ENCODE measurements around the gene KIZ.
"Not testable (repeated sequence)": the region's sequence is repeated elsewhere in the genome, so short reads cannot be mapped to it uniquely, and the experiment has no call there.

Gene KIZ

DNA sequence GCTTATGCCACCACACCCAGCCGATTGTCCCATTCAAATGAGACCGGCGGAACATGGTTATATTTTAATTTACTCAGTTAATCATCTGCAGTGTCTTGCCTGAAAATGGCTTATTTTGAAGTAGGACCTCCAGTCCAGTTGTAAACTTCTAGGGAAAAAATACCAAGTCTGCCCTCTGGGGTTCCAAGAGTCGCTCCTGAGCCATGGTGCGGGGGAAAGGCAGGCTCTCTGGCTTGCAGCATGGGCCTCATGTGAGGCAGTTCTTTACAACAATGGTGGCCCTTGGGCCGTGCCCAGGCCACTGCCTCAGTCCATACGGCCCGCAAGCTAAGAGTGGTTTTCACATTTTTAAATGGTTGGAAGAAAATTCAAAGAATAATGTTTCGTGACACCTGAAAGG is 114.5 kb downstream of the KIZ start:
- DNase-seq, result no peak
- in situ Hi-C loops (cut with MboI; ENCODE audit: low pct_unique_long_range_greater_than_20kb, low sequenced_read_pairs), result loop anchor here (25.0 kb wide), 2 partner anchors 372 to 378 kb away; no protein-coding TSS in a partner anchor

DNA sequence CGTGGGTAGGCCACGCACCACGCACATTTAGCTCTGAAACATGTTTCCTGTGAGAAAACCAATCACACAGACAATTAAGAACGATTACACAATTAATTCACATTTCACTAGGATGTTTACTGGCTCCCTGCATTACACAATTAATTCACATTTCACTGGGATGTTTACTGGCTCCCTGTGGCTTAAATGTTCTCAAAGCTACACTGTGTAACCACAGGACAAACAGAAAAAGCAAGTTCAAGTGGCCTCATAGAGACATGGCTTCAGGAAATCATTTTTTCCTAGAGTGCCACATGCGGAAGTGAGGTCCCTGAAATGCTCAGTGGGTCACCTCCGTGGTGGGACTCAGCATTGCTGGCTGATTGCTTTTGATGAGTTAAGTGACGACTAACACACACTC is 115.5 kb downstream of the KIZ start:
- DNase-seq, result no peak
- in situ Hi-C loops (cut with MboI; ENCODE audit: low pct_unique_long_range_greater_than_20kb, low sequenced_read_pairs), result loop anchor here (25.0 kb wide), 2 partner anchors 371 to 379 kb away; no protein-coding TSS in a partner anchor

DNA sequence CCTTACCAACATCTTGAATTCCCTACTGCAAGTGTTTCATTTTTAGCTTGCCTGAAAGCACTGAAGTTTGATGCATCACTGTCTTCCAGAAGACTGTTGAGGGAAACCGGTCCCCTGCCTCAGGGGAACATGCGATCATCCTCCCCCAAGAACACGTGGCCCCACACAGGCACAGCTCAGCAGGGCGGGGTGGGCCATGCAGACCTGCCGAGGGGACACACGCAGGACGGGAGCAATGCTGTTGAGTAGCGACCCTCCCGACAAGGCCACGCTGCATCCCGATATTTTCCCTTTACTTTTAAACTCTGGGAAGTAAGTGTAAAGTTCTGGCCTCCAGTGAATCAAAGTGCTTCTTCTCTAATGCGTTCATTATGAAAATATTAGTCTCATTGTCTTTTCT is 117.9 kb downstream of the KIZ start:
- DNase-seq, result no peak
- in situ Hi-C loops (cut with MboI; ENCODE audit: low pct_unique_long_range_greater_than_20kb, low sequenced_read_pairs), result loop anchor here (25.0 kb wide), 2 partner anchors 368 to 382 kb away; no protein-coding TSS in a partner anchor

DNA sequence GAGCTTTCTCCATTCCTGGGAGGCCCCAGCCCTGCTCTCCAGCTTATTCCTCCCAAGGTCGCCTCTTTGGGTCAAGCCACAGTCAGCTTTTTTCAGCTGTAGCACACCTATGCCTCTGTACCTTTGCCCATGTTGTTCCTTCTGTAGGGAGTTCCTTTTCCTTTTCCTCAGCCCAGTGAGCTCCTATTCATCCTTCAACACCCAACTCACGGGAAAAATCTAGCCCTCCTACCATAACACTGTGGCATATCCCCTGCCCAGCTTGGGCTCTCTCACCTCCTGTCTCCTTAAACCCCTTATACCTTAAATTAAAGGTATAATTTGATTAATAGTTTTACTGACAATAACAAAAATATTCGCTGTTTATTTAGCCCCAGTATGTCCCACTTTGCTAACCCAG is 118.9 kb downstream of the KIZ start:
- DNase-seq, result no peak

DNA sequence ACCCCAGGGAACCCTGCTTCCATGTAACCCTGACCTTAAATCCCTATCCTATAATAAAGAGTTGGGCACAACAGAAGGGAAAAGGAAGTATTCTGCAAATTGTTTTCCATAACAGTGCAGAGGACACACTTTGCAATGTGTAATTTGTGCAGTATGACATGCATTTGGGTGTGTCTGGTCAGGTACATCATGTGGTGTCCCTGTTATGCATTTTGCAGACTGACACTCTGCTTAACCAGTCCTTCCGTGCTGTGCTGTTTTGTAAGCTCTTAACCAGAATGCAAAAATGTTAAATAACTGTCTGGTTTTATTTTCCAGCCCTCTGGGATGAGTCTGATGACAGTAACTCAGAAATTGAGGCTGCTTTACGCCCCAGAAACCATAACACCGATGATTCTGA is 120.3 kb downstream of the KIZ start:
- DNase-seq, result no peak
- in situ Hi-C loops (cut with MboI; ENCODE audit: low pct_unique_long_range_greater_than_20kb, low sequenced_read_pairs), result loop anchor here (25.0 kb wide), 2 partner anchors 366 to 384 kb away; no protein-coding TSS in a partner anchor

More for the DNA sequence above, 118.9 kb downstream of the KIZ start:
- in situ Hi-C loops (cut with MboI; ENCODE audit: low pct_unique_long_range_greater_than_20kb, low sequenced_read_pairs), result loop anchor here (25.0 kb wide), 2 partner anchors 367 to 383 kb away; no protein-coding TSS in a partner anchor

DNA sequence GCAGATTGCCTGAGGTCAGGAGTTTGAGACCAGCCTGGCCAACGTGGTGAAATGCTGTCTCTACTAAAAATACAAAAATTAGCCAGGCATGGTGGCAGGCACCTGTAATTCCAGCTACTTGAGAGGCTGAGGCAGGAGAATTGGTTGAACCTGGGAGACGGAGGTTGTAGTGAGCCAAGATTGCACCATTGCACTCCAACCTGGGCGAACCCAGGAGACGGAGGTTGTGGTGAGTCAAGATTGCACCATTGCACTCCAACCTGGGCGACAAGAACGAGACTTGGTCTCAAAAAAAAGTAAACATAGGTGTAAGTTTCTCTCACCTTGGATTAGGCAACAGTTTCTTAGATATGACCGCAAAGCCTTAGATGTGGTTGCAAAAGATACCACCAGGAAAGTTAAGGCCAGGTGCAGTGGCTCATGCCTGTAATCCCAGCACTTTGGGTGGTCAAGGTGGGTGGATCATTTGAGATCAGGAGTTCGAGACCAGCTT is 121.8 kb downstream of the KIZ start:
- in situ Hi-C loops (cut with MboI; ENCODE audit: low pct_unique_long_range_greater_than_20kb, low sequenced_read_pairs), result loop anchor here (25.0 kb wide), 2 partner anchors 365 to 385 kb away; no protein-coding TSS in a partner anchor
- DNase-seq, result not testable (repeated sequence)

DNA sequence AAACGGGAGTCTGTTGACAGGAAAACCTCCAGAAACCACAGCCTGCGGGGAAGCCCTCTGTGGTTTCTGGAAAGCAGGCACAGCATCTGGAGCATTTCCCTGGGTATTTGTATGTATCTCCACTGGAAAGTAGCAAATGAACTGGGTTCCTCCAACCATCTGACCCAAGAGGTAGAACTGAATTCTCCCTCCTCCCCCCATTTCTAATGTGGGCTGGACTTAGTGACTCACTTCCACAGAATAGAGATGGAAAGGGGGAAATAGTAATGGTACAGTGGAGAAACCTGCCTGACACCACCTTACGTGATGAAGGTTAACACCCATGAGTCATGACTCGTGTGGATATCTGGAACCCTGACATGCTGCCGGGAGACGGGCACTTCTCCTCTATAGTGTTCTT is 125.4 kb downstream of the KIZ start:
- peak; percentile 12 for DNase-seq
- in situ Hi-C loops (cut with MboI; ENCODE audit: low pct_unique_long_range_greater_than_20kb, low sequenced_read_pairs), result no loop called here

DNA sequence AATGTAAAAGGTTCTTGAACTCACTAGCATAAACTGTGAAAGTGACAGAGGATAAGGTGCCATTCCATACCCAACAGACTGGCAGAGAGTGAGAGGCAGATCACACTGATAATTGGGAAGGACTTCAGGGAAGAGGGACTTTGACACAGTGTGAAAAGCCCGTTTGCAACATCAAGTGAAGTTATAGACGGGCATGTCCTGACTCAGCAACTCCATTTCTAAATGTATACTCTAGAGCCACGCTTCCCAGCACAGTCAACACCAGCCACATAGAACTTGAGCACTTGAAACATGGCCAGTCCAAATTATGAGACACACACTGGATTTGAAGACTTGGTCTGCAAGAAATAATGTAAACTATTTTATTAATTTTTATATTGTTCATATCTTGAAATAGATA is 131.3 kb downstream of the KIZ start:
- DNase-seq, result no peak
- in situ Hi-C loops (cut with MboI; ENCODE audit: low pct_unique_long_range_greater_than_20kb, low sequenced_read_pairs), result no loop called here

DNA sequence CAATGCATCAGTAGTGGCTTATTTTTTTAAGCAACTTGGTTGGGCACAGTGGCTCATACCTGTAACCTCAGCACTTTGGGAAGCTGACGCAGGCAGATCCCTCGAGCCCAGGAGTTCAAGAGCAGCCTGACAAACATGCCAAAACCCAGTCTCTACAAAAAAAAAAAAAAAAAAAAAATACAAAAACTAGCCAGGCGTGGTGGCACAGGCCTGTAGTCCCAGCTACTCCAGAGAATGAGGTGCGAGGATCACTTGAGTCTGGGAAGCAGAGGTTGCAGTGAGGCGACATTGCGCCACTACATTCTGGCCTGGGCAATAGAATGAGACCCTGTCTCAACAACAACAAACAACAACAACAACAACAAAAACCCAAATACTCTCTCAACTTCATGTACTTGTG is 132.5 kb downstream of the KIZ start:
- DNase-seq, result no peak
- in situ Hi-C loops (cut with MboI; ENCODE audit: low pct_unique_long_range_greater_than_20kb, low sequenced_read_pairs), result no loop called here

DNA sequence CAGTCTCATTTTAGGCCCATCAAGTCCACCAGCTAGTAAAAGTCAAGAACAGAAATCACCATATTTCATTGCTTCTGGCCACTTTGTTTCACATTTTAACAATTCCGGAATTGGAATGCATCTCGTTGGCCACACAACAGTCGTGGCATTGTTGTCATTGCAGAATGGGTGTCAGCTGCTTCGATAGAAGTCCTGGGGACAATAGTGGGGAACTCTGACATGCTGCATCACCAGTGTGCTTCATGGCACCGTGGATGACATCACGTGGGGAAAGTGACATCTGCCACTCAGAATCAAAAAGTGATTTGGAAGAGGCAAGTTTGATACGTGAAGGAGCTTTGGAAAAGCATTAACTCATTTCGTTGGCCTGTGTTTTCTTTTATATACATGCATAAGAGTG is 133.5 kb downstream of the KIZ start:
- in situ Hi-C loops (cut with MboI; ENCODE audit: low pct_unique_long_range_greater_than_20kb, low sequenced_read_pairs), result no loop called here
- DNase-seq, result no peak

DNA sequence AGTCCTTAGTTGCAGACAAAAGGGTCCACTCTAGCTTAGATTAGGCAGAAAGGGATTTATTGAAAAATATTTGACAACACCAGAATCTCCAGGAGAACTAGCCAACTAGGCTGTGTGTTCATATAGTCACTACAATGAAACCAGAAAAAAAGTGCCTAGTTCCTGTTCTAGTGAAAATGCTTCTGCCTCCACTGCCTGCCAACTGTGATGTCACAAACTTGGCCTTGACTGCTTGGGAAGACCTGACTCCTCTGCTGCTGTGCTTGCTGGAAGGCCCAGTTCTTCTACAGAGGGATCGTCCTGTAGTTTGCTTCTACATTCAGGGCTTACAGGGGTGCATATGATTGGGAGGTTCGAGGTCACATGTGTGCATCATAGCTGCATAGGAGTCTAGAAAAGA is 136.9 kb downstream of the KIZ start:
- in situ Hi-C loops (cut with MboI; ENCODE audit: low pct_unique_long_range_greater_than_20kb, low sequenced_read_pairs), result no loop called here
- no peak for DNase-seq

DNA sequence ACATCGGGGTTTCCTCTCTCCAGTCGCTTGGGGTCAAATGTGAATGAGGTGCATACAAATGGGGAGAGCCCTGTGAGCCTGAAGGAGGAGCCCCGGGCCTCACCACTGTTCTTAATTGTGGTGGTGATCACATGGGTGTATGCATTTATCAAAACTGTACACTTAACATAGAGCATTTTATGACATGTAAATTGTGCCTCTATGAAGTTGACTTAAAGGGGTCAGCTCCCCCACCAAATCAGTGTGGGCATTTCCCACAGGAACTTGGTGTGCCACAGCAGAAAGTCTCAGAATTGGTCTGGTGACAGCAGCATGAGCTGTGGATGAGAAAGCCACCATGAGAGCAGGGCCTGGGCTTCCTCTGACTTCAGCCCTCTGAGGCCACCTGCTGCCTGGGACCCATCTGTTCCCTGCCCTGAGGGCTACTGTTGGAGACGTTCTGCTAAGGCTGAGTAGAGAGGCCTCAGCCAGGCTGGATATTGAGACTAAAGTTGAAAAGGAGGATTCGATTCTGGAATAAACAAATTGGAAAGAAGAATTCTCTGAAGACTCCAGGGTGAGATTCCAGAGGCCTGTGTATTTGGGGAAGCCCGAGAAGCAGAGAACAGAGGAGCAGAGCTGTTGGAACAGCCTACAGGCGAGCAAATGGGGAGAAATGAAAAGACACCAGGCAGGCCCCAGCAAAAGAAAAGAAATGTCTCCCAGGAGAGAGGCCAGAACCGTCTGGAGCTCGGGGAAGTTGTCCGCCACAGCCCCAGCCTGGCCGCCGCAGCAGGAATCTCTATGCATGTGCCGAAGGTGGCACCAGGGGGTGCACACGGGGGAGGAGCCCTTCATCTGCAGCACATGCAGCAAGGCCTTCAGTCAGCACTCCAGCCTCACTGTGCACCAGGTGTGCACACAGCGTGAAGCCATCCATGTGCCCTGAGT is 139.6 kb downstream of the KIZ start:
- DNase-seq, result no peak
- in situ Hi-C loops (cut with MboI; ENCODE audit: low pct_unique_long_range_greater_than_20kb, low sequenced_read_pairs), result no loop called here

DNA sequence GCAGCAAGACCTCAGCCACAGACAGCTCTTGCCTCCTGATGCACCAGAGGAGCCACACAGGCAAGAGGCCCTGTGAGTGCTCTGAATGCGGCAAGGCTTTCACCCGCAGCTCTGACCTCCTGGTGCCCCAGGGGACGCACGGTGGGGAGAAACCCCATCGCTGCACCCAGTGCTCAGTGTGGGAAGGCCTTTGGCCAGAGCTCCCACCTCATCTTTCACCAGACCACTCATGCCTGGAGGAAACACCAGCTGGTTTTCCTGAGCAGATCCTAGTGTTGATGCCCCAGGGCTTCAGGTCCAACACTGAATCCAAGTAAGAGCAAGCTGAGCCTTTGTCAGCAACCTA is 140.3 kb downstream of the KIZ start:
- in situ Hi-C loops (cut with MboI; ENCODE audit: low pct_unique_long_range_greater_than_20kb, low sequenced_read_pairs), result no loop called here
- DNase-seq, result no peak

DNA sequence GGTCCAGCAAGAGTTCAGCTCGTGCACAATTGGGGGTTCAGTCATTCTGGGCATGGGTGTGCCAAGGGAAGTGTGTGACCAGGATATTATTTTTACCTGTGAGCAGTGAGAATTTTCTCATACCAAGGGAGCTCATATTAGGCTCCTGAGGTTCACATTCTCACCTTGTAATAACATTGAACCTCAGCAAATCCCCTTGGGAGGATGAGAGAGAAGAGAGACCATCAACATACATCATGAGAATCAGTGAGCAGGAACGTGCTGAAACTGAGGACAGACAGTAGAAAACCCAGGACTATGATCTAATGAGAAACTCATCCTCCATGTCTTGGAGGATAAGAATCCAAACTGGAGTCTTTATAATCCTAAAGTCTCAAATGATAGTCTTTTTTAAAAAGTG is 143.9 kb downstream of the KIZ start:
- in situ Hi-C loops (cut with MboI; ENCODE audit: low pct_unique_long_range_greater_than_20kb, low sequenced_read_pairs), result no loop called here
- no peak for DNase-seq

DNA sequence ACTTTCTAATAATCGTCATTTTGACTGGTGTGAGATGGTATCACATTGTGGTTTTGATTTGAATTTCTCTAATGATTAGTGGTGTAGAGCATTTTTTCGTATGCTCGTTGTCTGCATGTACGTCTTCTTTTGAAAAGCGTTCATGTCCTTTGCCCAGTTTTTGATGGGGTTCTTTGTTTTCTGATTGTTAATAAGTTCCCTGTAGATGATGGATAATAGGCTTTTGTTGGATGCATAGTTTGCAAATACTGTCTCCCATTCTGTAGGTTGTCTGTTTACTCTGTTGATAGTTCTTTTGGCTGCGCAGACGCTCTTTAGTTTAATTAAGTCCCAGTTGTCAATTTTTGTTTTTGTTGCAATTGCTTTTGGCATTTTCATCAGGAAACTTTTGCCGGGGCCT is 144.9 kb downstream of the KIZ start:
- in situ Hi-C loops (cut with MboI; ENCODE audit: low pct_unique_long_range_greater_than_20kb, low sequenced_read_pairs), result no loop called here
- no peak for DNase-seq

DNA sequence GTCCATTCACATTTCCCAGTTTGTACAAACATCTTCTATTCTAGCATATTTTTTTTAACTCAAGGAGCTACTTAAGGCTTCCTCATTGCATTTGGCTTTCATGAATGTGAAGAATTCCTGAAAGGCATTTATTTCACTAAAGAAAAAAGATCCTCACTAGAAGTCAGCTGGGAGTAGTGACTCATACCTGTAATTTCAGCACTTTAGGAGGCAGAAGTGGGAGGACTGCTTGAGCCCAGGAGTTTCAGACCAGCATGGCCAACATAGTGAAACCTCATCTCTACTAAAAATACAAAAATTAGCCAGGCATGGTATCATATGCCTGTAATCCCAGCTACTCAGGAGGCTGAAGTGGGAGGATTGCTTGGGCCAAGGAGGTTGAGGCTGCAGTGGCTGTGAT is 146.4 kb downstream of the KIZ start:
- DNase-seq, result no peak
- in situ Hi-C loops (cut with MboI; ENCODE audit: low pct_unique_long_range_greater_than_20kb, low sequenced_read_pairs), result no loop called here

DNA sequence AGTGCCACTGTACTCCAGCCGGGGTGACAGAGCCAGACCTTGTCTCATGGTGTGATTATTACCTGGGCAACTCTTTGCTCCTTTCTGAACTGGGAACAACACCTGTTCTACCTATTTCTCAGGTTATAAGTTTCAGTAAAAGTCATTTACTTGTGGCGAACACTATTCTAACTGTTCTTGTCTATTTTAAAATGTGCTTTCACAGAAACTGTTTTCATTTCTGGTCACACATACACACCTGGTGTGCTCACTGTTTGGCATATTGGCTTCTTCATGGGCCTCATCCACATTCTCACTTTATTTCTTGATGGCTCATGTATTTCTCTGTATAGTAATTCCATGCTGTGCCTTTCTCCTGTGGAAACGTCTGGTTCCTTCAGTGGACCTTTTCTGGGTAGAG is 146.8 kb downstream of the KIZ start:
- DNase-seq, result no peak
- in situ Hi-C loops (cut with MboI; ENCODE audit: low pct_unique_long_range_greater_than_20kb, low sequenced_read_pairs), result no loop called here

DNA sequence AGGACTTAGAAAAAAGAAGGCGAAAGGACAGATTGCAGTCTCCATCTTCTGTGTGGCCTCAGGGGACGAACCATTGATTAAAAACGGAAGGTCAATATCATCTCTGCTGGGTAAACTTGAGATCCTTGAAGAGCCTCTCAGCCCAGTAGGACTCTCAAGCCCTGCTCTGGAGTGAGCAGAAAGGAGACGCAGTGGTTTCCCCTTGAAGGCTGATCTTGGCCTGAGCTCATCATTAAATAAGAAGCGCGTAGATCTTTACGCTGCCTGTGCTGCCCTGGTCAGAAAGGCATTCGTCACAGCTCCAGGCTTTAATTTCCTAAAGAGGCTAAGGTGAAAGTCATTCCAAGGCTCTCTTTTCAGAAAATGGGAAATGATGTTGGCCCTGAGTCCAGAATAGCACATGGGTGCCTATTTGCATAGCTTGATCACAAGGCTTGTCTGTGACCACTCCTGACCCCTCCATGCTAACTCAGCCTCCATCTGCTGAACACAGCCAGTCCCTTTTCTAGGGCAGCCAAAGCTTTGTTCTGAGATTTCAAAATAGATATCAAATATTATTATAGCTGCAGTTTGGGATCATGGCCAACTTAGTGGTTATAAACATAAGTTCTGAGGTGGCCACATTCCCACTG is 148.0 kb downstream of the KIZ start:
- DNase-seq, result no peak
- in situ Hi-C loops (cut with MboI; ENCODE audit: low pct_unique_long_range_greater_than_20kb, low sequenced_read_pairs), result no loop called here

DNA sequence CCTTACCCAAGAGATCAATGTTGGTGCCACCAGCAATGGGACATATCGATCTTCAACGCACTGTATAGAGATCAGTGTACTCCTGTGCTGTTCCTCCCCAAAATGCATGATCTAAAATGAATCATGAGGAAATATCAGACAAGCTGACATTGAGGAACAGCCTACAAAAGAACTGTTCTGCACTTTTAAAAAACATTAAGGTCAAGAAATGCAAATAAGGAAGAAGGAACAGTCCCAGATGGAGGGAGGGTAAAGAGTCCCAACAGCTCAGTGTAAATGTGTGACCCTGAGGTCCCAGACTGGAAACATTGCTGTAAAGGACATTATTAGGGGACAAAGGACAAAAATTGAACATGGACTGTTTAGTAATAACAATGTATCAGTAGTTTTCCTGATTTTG is 152.9 kb downstream of the KIZ start:
- no peak for DNase-seq
- in situ Hi-C loops (cut with MboI; ENCODE audit: low pct_unique_long_range_greater_than_20kb, low sequenced_read_pairs), result no loop called here

All from KBM-7 (cell line).